Suprapubic skin (tissue), 4 donors: ENCODE data around the gene SEZ6L. TPM values are rescaled to one million over a fixed set of nuclear protein-coding genes. Genes with fewer than 3 reads are reported as not detected.
"Not testable (repeated sequence)": the region's sequence is repeated elsewhere in the genome, so short reads cannot be mapped to it uniquely, and the experiment has no call there.

Source experiments
- DNase-seq, 2 donors: peaks; one replicate each; pipeline ENCODE4 v3.0.0-alpha.2; 2019; ENCODE audit warnings: low spot score in 2 of 2
- H3K27ac ChIP-seq: fragments of 200-600 bp; sonication (generic); one replicate; pipeline ENCODE4 v1.5.1; 2019
- H3K27me3 ChIP-seq: fragments of 200-600 bp; sonication (generic); one replicate; pipeline ENCODE4 v1.5.1; 2019
- H3K36me3 ChIP-seq: fragments of 200-600 bp; sonication (generic); one replicate; pipeline ENCODE4 v1.5.1; 2019
- H3K4me1 ChIP-seq: fragments of 200-600 bp; sonication (generic); one replicate; pipeline ENCODE4 v1.5.1; 2019
- H3K4me3 ChIP-seq: fragments of 200-600 bp; sonication (generic); one replicate; pipeline ENCODE4 v1.5.1; 2019; ENCODE audit warnings: mild to moderate bottlenecking
- H3K9me3 ChIP-seq: fragments of 200-600 bp; sonication (generic); one replicate; pipeline ENCODE4 v1.5.1; 2019
- CTCF ChIP-seq, 2 donors: fragments of 200-600 bp in 1 of 2; fragments of 450-650 bp in 1 of 2; sonication (generic) in 1 of 2; IDR thresholded peaks; one replicate each; pipeline ENCODE4 v1.5.1; 2016 to 2019; ENCODE audit warnings: antibody characterized with exemption in 2 of 2, mild to moderate bottlenecking in 1 of 2, moderate library complexity in 1 of 2
- EP300 ChIP-seq: sonication (generic); formaldehyde crosslinking; IDR thresholded peaks from one replicate; pipeline ENCODE4 v1.6.1; 2017; ENCODE audit warnings: antibody characterized with exemption
- POLR2A ChIP-seq, 2 donors: fragments of 450-650 bp; IDR thresholded peaks; one replicate each; pipeline ENCODE4 v1.6.1; 2017; ENCODE audit warnings: antibody characterized with exemption in 2 of 2, mild to moderate bottlenecking in 2 of 2, moderate library complexity in 2 of 2
- POLR2AphosphoS5 ChIP-seq, 3 donors: sonication (generic); formaldehyde crosslinking; IDR thresholded peaks; one replicate each; pipeline ENCODE4 v1.6.1; 2017; ENCODE audit warnings: antibody characterized with exemption in 3 of 3
- WGBS: methylation state at CpG from one replicate; pipeline ENCODE4 v1.1.5; 2018; 5-methylcytosine and 5-hydroxymethylcytosine counted together
- total RNA-seq, 4 donors: library from RNA; depleted of rRNA; stranded (reverse); fragments of >200 nt; gene quantifications; one replicate each; pipeline ENCODE4 v1.1.0, GENCODE V29; 2016

Gene SEZ6L
- total RNA-seq, 4 donors from 2014 or later: 0.24 to 2.2 (median 0.89) TPM

GRCh38 chr22:26401726-26402125 is 232.5 kb downstream of the SEZ6L start:
- no peak for TF ChIP-seq CTCF (IDR thresholded peaks at IDR 0.05)
- no peak for TF ChIP-seq POLR2AphosphoS5 (IDR thresholded peaks at IDR 0.05)
- TF ChIP-seq POLR2A (IDR thresholded peaks at IDR 0.05): no peak
- TF ChIP-seq EP300: no peak
- DNase-seq: no peak
- WGBS: 81% methylated on average over 5 of the region's 5 CpGs

DNA sequence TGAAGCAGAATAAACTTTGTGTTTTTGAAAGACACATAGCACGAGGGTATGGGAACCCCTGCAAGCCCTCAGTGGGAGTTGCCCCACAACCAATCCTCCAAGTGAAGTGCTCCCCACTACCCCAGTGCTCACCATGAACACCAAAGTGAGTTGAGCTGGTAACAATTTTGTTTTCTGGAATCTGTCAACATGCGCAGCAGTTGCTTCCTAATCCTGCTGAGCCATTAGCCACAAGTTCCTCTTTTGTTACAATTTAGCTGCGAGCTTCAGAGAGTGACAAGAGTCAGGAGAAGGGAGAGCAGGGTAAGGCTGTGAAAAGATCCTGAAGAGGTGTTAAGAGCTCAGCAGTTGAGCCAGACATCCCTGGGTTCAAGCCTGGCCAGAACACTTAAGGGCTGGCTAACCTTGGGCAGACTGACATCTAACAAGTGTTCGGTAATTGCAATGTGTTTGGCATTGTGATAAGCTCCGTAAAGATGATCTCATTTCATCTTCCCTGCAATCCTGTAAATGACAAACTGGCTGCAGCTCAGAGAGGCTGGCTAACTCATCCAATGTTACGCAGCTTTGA is 235.7 kb downstream of the SEZ6L start:
- Histone ChIP-seq H3K9me3 (no peaks in the 10 kb centered on the region), H3K27me3 (peaks cover 6% of the 10 kb centered on the region), H3K4me3 (no peak overlapping the region), H3K36me3 (no peaks in the 10 kb centered on the region), H3K27ac (no peak overlapping the region), H3K4me1 (no peaks in the 10 kb centered on the region)
- WGBS: 57% methylated on average over 6 of the region's 6 CpGs
- TF ChIP-seq POLR2AphosphoS5 (IDR thresholded peaks at IDR 0.05) (no peak), CTCF (IDR thresholded peaks at IDR 0.05) (no peak), EP300 (no peak), POLR2A (IDR thresholded peaks at IDR 0.05) (no peak)
- DNase-seq: no peak

More at GRCh38 chr22:26401726-26402125, 232.5 kb downstream of the SEZ6L start:
- Histone ChIP-seq H3K27me3 (peaks cover 3% of the 10 kb centered on the region), H3K4me3 (no peak overlapping the region), H3K4me1 (no peaks in the 10 kb centered on the region), H3K9me3 (no peaks in the 10 kb centered on the region), H3K36me3 (no peaks in the 10 kb centered on the region), H3K27ac (no peak overlapping the region)

- Histone ChIP-seq H3K27me3 (peaks cover 6% of the 10 kb centered on the region), H3K9me3 (no peaks in the 10 kb centered on the region), H3K36me3 (no peaks in the 10 kb centered on the region), H3K27ac (no peak overlapping the region), H3K4me1 (no peaks in the 10 kb centered on the region), H3K4me3 (no peak overlapping the region)
- no peak for DNase-seq
- 78% methylated on average over 4 of the region's 4 CpGs for WGBS
- TF ChIP-seq POLR2A (IDR thresholded peaks at IDR 0.05) (no peak), EP300 (no peak), POLR2AphosphoS5 (IDR thresholded peaks at IDR 0.05) (no peak), CTCF (IDR thresholded peaks at IDR 0.05) (no peak)
These were observed 236.9 kb downstream of the SEZ6L start for GRCh38 chr22:26406118-26406517.

DNA sequence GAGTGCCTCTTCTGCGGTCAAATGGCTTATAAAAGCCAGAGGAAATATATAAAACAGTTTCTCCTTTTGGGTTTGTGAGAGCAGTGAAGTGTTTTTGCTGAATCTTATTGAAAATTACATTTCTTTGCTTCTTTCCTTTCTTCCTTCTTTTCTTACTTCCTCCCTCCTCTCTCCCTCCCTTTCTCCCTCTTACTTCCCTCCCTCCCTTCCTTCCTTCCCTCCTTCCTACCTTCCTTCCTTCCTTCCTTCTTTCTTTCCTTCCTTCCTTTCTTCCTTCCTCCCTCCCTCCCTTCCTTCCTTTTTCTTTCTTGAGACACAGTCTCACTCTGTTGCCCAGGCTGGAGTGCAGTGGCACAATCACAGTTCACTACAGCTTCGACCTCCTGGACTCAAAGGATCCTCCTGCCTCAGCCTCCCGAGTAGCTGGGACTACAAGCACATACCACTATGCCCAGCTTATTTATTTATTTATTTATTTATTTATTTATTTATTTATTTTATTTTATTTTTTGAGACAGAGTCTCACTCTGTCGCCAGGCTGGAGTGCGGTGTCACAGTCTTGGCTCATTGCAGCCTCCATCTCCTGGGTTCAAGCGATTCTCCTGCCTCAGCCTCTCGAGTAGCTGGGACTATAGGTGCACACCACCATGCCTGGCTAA is 239.4 kb downstream of the SEZ6L start:
- DNase-seq, H3K4me1 ChIP-seq, H3K27ac ChIP-seq, H3K9me3 ChIP-seq, H3K36me3 ChIP-seq, H3K4me3 ChIP-seq: not testable (repeated sequence)
- 95% methylated on average over 7 of the region's 7 CpGs for WGBS
- peaks cover 17% of the 10 kb centered on the region for H3K27me3 ChIP-seq

- no peaks in the 10 kb centered on the region for H3K9me3 ChIP-seq
- TF ChIP-seq POLR2AphosphoS5 (IDR thresholded peaks at IDR 0.05) (no peak), CTCF (IDR thresholded peaks at IDR 0.05) (no peak), POLR2A (IDR thresholded peaks at IDR 0.05) (no peak), EP300 (no peak)
- H3K36me3 ChIP-seq: no peaks in the 10 kb centered on the region
- no peak for DNase-seq
- peaks cover 15% of the 10 kb centered on the region for H3K27me3 ChIP-seq
- no peaks in the 10 kb centered on the region for H3K4me1 ChIP-seq
- H3K27ac ChIP-seq: no peak overlapping the region
- H3K4me3 ChIP-seq: no peak overlapping the region
- 56% methylated on average over 5 of the region's 5 CpGs for WGBS
These were observed 240.6 kb downstream of the SEZ6L start for GRCh38 chr22:26409719-26410335.
